ENCODE results near the gene AOPEP.

Gene AOPEP

GRCh38 chr9:94693485-94694204, 32.9 kb upstream of the AOPEP start:
- H3K27me3 ChIP-seq (ENCODE audit: control insufficient read depth, insufficient read depth, low read length), result no peaks in the 10 kb centered on the region
- H3K9me3 ChIP-seq (ENCODE audit: control insufficient read depth, insufficient read depth, low read length), result no peaks in the 10 kb centered on the region
- no peak overlapping the region for H3K27ac ChIP-seq (ENCODE audit: low read depth, low read length)
- H3K36me3 ChIP-seq (ENCODE audit: control insufficient read depth, insufficient read depth, low read length), result no peaks in the 10 kb centered on the region
- H3K4me3 ChIP-seq (ENCODE audit: low read depth, low read length), result no peak overlapping the region
- H3K4me1 ChIP-seq (ENCODE audit: control insufficient read depth, insufficient read depth, low read length), result peaks cover 12% of the 10 kb centered on the region
- H3K9ac ChIP-seq (ENCODE audit: low read depth, low read length), result no peak overlapping the region

GRCh38 chr9:94696545-94696944, 30.0 kb upstream of the AOPEP start:
- Histone ChIP-seq H3K4me1 (ENCODE audit: control insufficient read depth, insufficient read depth, low read length) (peaks cover 12% of the 10 kb centered on the region), H3K36me3 (ENCODE audit: control insufficient read depth, insufficient read depth, low read length) (no peaks in the 10 kb centered on the region), H3K9ac (ENCODE audit: low read depth, low read length) (no peak overlapping the region), H3K27ac (ENCODE audit: low read depth, low read length) (no peak overlapping the region), H3K4me3 (ENCODE audit: low read depth, low read length) (no peak overlapping the region), H3K27me3 (ENCODE audit: control insufficient read depth, insufficient read depth, low read length) (no peaks in the 10 kb centered on the region), H3K9me3 (ENCODE audit: control insufficient read depth, insufficient read depth, low read length) (no peaks in the 10 kb centered on the region)

GRCh38 chr9:94697972-94698581, 28.4 kb upstream of the AOPEP start:
- H3K4me1 ChIP-seq (ENCODE audit: control insufficient read depth, insufficient read depth, low read length), result peaks cover 12% of the 10 kb centered on the region
- H3K27me3 ChIP-seq (ENCODE audit: control insufficient read depth, insufficient read depth, low read length), result no peaks in the 10 kb centered on the region
- H3K9me3 ChIP-seq (ENCODE audit: control insufficient read depth, insufficient read depth, low read length), result no peaks in the 10 kb centered on the region
- H3K4me3 ChIP-seq (ENCODE audit: low read depth, low read length), result no peak overlapping the region
- peak overlapping the region; percentile 24 for H3K27ac ChIP-seq (ENCODE audit: low read depth, low read length)
- no peaks in the 10 kb centered on the region for H3K36me3 ChIP-seq (ENCODE audit: control insufficient read depth, insufficient read depth, low read length)
- H3K9ac ChIP-seq (ENCODE audit: low read depth, low read length), result no peak overlapping the region

GRCh38 chr9:94699715-94700373, 26.7 kb upstream of the AOPEP start:
- Histone ChIP-seq H3K4me1 (ENCODE audit: control insufficient read depth, insufficient read depth, low read length) (no peaks in the 10 kb centered on the region), H3K4me3 (ENCODE audit: low read depth, low read length) (no peak overlapping the region), H3K36me3 (ENCODE audit: control insufficient read depth, insufficient read depth, low read length) (no peaks in the 10 kb centered on the region), H3K27me3 (ENCODE audit: control insufficient read depth, insufficient read depth, low read length) (no peaks in the 10 kb centered on the region), H3K27ac (ENCODE audit: low read depth, low read length) (no peak overlapping the region), H3K9ac (ENCODE audit: low read depth, low read length) (no peak overlapping the region), H3K9me3 (ENCODE audit: control insufficient read depth, insufficient read depth, low read length) (no peaks in the 10 kb centered on the region)

- H3K27me3 ChIP-seq (ENCODE audit: control insufficient read depth, insufficient read depth, low read length), result no peaks in the 10 kb centered on the region
- H3K9ac ChIP-seq (ENCODE audit: low read depth, low read length), result no peak overlapping the region
- no peak overlapping the region for H3K4me3 ChIP-seq (ENCODE audit: low read depth, low read length)
- no peaks in the 10 kb centered on the region for H3K9me3 ChIP-seq (ENCODE audit: control insufficient read depth, insufficient read depth, low read length)
- H3K4me1 ChIP-seq (ENCODE audit: control insufficient read depth, insufficient read depth, low read length), result no peaks in the 10 kb centered on the region
- H3K27ac ChIP-seq (ENCODE audit: low read depth, low read length), result no peak overlapping the region
- no peaks in the 10 kb centered on the region for H3K36me3 ChIP-seq (ENCODE audit: control insufficient read depth, insufficient read depth, low read length)
These were observed 26.1 kb upstream of the AOPEP start for GRCh38 chr9:94700445-94700844.

- H3K9me3 ChIP-seq (ENCODE audit: control insufficient read depth, insufficient read depth, low read length), result no peaks in the 10 kb centered on the region
These were observed 22.9 kb upstream of the AOPEP start for GRCh38 chr9:94703488-94704140.

GRCh38 chr9:94705162-94705702, 21.3 kb upstream of the AOPEP start:
- no peaks in the 10 kb centered on the region for H3K27me3 ChIP-seq (ENCODE audit: control insufficient read depth, insufficient read depth, low read length)
- no peak overlapping the region for H3K4me3 ChIP-seq (ENCODE audit: low read depth, low read length)
- no peak overlapping the region for H3K27ac ChIP-seq (ENCODE audit: low read depth, low read length)
- H3K9me3 ChIP-seq (ENCODE audit: control insufficient read depth, insufficient read depth, low read length), result no peaks in the 10 kb centered on the region
- H3K4me1 ChIP-seq (ENCODE audit: control insufficient read depth, insufficient read depth, low read length), result no peaks in the 10 kb centered on the region
- no peaks in the 10 kb centered on the region for H3K36me3 ChIP-seq (ENCODE audit: control insufficient read depth, insufficient read depth, low read length)
- H3K9ac ChIP-seq (ENCODE audit: low read depth, low read length), result no peak overlapping the region

More at GRCh38 chr9:94703488-94704140, 22.9 kb upstream of the AOPEP start:
- H3K4me3 ChIP-seq (ENCODE audit: low read depth, low read length), result no peak overlapping the region
- H3K27ac ChIP-seq (ENCODE audit: low read depth, low read length), result no peak overlapping the region
- no peaks in the 10 kb centered on the region for H3K27me3 ChIP-seq (ENCODE audit: control insufficient read depth, insufficient read depth, low read length)
- no peaks in the 10 kb centered on the region for H3K36me3 ChIP-seq (ENCODE audit: control insufficient read depth, insufficient read depth, low read length)
- H3K4me1 ChIP-seq (ENCODE audit: control insufficient read depth, insufficient read depth, low read length), result no peaks in the 10 kb centered on the region
- H3K9ac ChIP-seq (ENCODE audit: low read depth, low read length), result no peak overlapping the region

- no peak overlapping the region for H3K9ac ChIP-seq (ENCODE audit: low read depth, low read length)
- no peaks in the 10 kb centered on the region for H3K27me3 ChIP-seq (ENCODE audit: control insufficient read depth, insufficient read depth, low read length)
- no peak overlapping the region for H3K4me3 ChIP-seq (ENCODE audit: low read depth, low read length)
- no peaks in the 10 kb centered on the region for H3K9me3 ChIP-seq (ENCODE audit: control insufficient read depth, insufficient read depth, low read length)
- no peaks in the 10 kb centered on the region for H3K4me1 ChIP-seq (ENCODE audit: control insufficient read depth, insufficient read depth, low read length)
- H3K27ac ChIP-seq (ENCODE audit: low read depth, low read length), result no peak overlapping the region
- H3K36me3 ChIP-seq (ENCODE audit: control insufficient read depth, insufficient read depth, low read length), result no peaks in the 10 kb centered on the region
These were observed 19.6 kb upstream of the AOPEP start for GRCh38 chr9:94706922-94707321.

GRCh38 chr9:94713436-94714215, 12.9 kb upstream of the AOPEP start:
- Histone ChIP-seq H3K27ac (ENCODE audit: low read depth, low read length) (no peak overlapping the region), H3K9me3 (ENCODE audit: control insufficient read depth, insufficient read depth, low read length) (no peaks in the 10 kb centered on the region), H3K27me3 (ENCODE audit: control insufficient read depth, insufficient read depth, low read length) (no peaks in the 10 kb centered on the region), H3K36me3 (ENCODE audit: control insufficient read depth, insufficient read depth, low read length) (no peaks in the 10 kb centered on the region), H3K4me3 (ENCODE audit: low read depth, low read length) (no peak overlapping the region), H3K4me1 (ENCODE audit: control insufficient read depth, insufficient read depth, low read length) (no peaks in the 10 kb centered on the region), H3K9ac (ENCODE audit: low read depth, low read length) (no peak overlapping the region)

GRCh38 chr9:94714494-94714893, 12.0 kb upstream of the AOPEP start:
- Histone ChIP-seq H3K36me3 (ENCODE audit: control insufficient read depth, insufficient read depth, low read length) (no peaks in the 10 kb centered on the region), H3K9ac (ENCODE audit: low read depth, low read length) (no peak overlapping the region), H3K27me3 (ENCODE audit: control insufficient read depth, insufficient read depth, low read length) (no peaks in the 10 kb centered on the region), H3K9me3 (ENCODE audit: control insufficient read depth, insufficient read depth, low read length) (no peaks in the 10 kb centered on the region), H3K4me1 (ENCODE audit: control insufficient read depth, insufficient read depth, low read length) (no peaks in the 10 kb centered on the region), H3K4me3 (ENCODE audit: low read depth, low read length) (no peak overlapping the region), H3K27ac (ENCODE audit: low read depth, low read length) (no peak overlapping the region)
